GM19035 (cell line): Measurements from ENCODE around the gene PLA2G4A.

Experiments
- ATAC-seq: cut with Tn5 transposase; IDR thresholded peaks from one replicate; pipeline ENCODE4 v1.9.1; 2021; ENCODE audit not compliant: unreplicated experiment

The PLA2G4A gene

GRCh38 chr1:186975220-186975619 is 146.5 kb downstream of the PLA2G4A start:
- ATAC-seq = no peak

GRCh38 chr1:186976700-186977099 is 148.0 kb downstream of the PLA2G4A start:
- ATAC-seq = no peak

GRCh38 chr1:186977266-186977957 is 148.7 kb downstream of the PLA2G4A start:
- no peak for ATAC-seq

GRCh38 chr1:186978596-186979556 is 150.1 kb downstream of the PLA2G4A start:
- ATAC-seq = no peak

GRCh38 chr1:186980400-186980799 is 151.7 kb downstream of the PLA2G4A start:
- no peak for ATAC-seq

- no peak for ATAC-seq
These were observed 153.4 kb downstream of the PLA2G4A start for GRCh38 chr1:186982116-186982515.

GRCh38 chr1:186983327-186983726 is 154.6 kb downstream of the PLA2G4A start:
- no peak for ATAC-seq

- ATAC-seq = no peak
These were observed 156.2 kb downstream of the PLA2G4A start for GRCh38 chr1:186984959-186985358.

GRCh38 chr1:186985889-186986491 is 157.2 kb downstream of the PLA2G4A start:
- peak; percentile 77 for ATAC-seq

- ATAC-seq = no peak
These were observed 158.3 kb downstream of the PLA2G4A start for GRCh38 chr1:186987065-186987464.

GRCh38 chr1:186987769-186988168 is 159.0 kb downstream of the PLA2G4A start:
- ATAC-seq = no peak

- no peak for ATAC-seq
These were observed 165.2 kb downstream of the PLA2G4A start for GRCh38 chr1:186993996-186994395.

- ATAC-seq = no peak
These were observed 166.1 kb downstream of the PLA2G4A start for GRCh38 chr1:186994897-186995296.

- ATAC-seq = no peak
These were observed 168.1 kb downstream of the PLA2G4A start for GRCh38 chr1:186996816-186997215.

- no peak for ATAC-seq
These were observed 169.1 kb downstream of the PLA2G4A start for GRCh38 chr1:186997877-186998276.

GRCh38 chr1:186999506-186999905 is 170.8 kb downstream of the PLA2G4A start:
- ATAC-seq = no peak

GRCh38 chr1:187001198-187001889 is 172.6 kb downstream of the PLA2G4A start:
- ATAC-seq = no peak

- no peak for ATAC-seq
These were observed 174.6 kb downstream of the PLA2G4A start for GRCh38 chr1:187003353-187003752.

- no peak for ATAC-seq
These were observed 178.1 kb downstream of the PLA2G4A start for GRCh38 chr1:187006896-187007295.

- no peak for ATAC-seq
These were observed 180.6 kb downstream of the PLA2G4A start for GRCh38 chr1:187009320-187009719.
